MM.1S (cell line): ENCODE data around the gene ANKRD60.

ENCODE experiments used
- EZH2 ChIP-seq: fragments of 300-600 bp; sonication (generic); optimal IDR thresholded peaks from 2 replicates; pipeline ENCODE3; 2017; ENCODE audit warnings: low read depth, mild to moderate bottlenecking, antibody characterized with exemption, low read length, mixed read lengths
- TF ChIP-seq, protein P1 (sequence below): fragments of 300-600 bp; sonication (generic); IDR thresholded peaks from 2 replicates; pipeline ENCODE4 v1.5.1; 2016; ENCODE audit warnings: antibody characterized with exemption, low read length, mixed read lengths

DNA sequence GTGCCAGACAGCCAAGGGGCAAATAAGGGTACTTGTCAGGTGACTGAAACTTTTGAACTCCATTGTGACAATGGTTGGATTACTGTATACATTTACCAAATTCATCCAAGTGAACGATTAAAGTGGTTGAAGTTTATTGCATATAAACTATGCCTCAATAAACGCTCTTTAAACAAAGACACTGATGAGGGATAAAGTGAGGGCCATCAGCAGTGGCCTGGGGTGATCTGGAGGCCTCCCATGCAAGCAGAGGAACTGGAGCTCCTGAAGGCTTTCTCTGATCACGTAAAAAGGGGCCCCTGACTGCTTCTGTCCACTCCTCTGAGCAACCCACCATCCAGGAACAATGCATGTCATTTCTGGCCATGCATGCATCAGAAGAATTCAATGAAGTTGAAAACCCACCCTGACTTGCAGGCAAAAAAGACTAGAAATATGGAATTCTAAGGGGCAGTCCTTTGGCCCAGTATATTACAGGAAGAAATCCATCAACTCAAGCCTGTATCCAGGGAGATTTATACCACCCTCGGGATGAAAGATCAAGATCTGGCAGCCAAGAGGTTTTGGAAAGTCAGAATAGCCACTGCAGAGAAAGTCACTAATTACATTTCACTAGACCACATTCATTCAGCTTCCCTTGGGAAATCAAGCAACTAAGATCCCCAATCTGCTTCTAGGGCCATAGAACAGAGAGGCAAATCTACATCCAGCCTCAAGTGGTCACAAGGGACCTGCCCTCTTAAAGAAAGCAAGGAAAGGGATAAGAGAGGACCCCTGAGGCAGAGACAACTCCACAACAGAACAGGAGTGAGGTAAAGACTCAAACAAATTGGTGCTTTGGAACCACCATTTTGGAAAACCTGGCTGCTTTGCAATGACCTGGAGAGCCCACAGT, 49.4 kb upstream of the ANKRD60 start:
- TF ChIP-seq, protein P1, sequence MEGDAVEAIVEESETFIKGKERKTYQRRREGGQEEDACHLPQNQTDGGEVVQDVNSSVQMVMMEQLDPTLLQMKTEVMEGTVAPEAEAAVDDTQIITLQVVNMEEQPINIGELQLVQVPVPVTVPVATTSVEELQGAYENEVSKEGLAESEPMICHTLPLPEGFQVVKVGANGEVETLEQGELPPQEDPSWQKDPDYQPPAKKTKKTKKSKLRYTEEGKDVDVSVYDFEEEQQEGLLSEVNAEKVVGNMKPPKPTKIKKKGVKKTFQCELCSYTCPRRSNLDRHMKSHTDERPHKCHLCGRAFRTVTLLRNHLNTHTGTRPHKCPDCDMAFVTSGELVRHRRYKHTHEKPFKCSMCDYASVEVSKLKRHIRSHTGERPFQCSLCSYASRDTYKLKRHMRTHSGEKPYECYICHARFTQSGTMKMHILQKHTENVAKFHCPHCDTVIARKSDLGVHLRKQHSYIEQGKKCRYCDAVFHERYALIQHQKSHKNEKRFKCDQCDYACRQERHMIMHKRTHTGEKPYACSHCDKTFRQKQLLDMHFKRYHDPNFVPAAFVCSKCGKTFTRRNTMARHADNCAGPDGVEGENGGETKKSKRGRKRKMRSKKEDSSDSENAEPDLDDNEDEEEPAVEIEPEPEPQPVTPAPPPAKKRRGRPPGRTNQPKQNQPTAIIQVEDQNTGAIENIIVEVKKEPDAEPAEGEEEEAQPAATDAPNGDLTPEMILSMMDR: no peak
- no peak for TF ChIP-seq EZH2
